Muscle layer of colon (tissue), 2 donors: ENCODE results near the gene WWOX.

Experiments used
- H3K27ac ChIP-seq: one replicate; pipeline ENCODE4 v1.7.0; 2013; ENCODE audit warnings: low read depth, mild to moderate bottlenecking, low read length, moderate library complexity
- H3K27me3 ChIP-seq, 2 donors: one replicate each; pipeline ENCODE4 v1.7.0; 2013; ENCODE audit warnings: low read length in 2 of 2, mild to moderate bottlenecking in 2 of 2; ENCODE audit not compliant: insufficient read depth in 2 of 2, control insufficient read depth in 1 of 2
- H3K36me3 ChIP-seq: one replicate; pipeline ENCODE4 v1.7.0; 2013; ENCODE audit warnings: mild to moderate bottlenecking, low read length; ENCODE audit not compliant: insufficient read depth
- H3K4me1 ChIP-seq: one replicate; pipeline ENCODE4 v1.7.0; 2013; ENCODE audit warnings: mild to moderate bottlenecking, low read length; ENCODE audit not compliant: insufficient read depth
- H3K4me3 ChIP-seq, 2 donors: one replicate each; pipeline ENCODE4 v1.7.0; 2013; ENCODE audit warnings: low read length in 2 of 2, low read depth in 1 of 2, mild to moderate bottlenecking in 1 of 2, moderate library complexity in 1 of 2
- H3K9ac ChIP-seq: one replicate; pipeline ENCODE4 v1.7.0; 2013; ENCODE audit warnings: low read length
- H3K9me3 ChIP-seq: one replicate; pipeline ENCODE4 v1.7.0; 2013; ENCODE audit warnings: mild to moderate bottlenecking, low read length
- donor health status: abdominal sarcoma.
- donor health status: Adenocarcinoma of cecum.

Gene WWOX

DNA sequence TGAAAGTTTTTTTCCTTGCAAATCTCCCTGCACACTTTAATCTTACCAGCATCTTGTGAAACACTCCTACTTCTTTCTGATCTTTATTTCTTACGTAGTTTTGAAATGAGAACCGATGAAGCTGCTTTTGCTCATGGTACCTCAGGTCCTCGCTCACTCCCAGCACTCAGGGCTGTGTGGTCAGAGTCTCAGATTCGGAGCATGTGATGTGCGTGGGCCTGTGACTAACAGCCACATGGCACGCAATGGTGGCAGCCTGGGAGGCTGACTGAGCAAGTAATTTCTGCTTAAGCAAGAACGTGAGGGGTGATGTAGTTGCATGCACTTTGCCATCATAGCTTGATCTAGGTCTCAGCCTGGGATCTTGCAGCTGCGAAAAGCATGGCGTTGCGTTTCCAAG lies 876.8 kb downstream of the WWOX start:
- Histone ChIP-seq H3K27me3 (no peaks in the 10 kb centered on the region), H3K36me3 (no peaks in the 10 kb centered on the region), H3K27ac (no peak overlapping the region), H3K9me3 (no peaks in the 10 kb centered on the region), H3K4me3 (no peak overlapping the region), H3K9ac (no peak overlapping the region), H3K4me1 (no peaks in the 10 kb centered on the region)

DNA sequence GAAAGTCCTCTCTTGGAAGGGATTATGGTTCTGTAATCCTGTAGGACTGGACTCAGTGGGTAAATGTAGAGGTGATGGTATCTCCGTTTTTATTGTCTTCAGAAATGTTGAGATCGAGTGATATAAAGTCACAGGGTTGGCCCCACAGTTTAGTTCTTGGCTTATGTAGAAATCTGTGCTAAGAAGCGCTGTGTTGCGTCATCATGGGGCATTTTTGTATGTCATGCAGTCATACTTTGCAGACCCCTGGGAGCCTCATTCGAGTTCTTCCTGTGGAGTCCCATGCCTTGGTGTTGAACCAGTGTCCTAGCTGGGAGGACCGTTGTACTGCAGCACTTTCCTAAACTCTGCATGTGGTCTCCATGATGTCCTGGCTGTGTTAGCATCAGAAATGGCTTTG lies 881.4 kb downstream of the WWOX start:
- Histone ChIP-seq H3K9me3 (no peaks in the 10 kb centered on the region), H3K9ac (no peak overlapping the region), H3K27me3 (no peaks in the 10 kb centered on the region), H3K36me3 (no peaks in the 10 kb centered on the region), H3K27ac (no peak overlapping the region), H3K4me3 (no peak overlapping the region), H3K4me1 (no peaks in the 10 kb centered on the region)

DNA sequence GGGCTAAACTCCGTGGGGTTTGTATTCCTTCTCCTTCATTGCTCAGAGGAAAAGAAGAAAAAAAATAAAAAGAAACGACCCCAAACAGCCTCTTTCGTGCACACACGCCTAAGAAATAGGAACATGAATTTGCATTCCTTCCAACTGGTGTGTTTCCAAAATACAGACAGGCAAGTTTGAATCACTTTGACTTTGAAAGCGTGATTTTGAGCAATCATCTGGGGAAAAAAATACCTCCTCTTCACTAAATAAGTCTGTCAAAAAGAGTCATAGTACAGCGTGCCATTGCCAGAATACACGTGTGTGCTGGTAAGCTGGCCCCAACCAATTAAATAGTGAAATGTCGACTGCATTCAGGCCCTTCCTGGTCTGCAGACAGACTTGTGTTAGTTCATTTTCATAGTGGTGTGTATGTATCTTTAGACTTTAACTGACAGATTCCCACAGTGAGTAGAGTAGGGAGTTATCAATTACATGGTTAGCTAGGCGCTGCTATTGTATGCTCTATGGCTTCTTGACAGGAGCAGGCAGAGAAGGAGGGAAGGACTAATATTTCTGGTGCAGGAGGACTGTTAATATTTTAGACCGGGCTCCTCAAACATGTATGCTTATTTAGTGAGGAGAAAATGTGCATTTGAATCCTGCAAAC lies 882.8 kb downstream of the WWOX start:
- Histone ChIP-seq H3K4me1 (no peaks in the 10 kb centered on the region), H3K9me3 (no peaks in the 10 kb centered on the region), H3K36me3 (no peaks in the 10 kb centered on the region), H3K27ac (no peak overlapping the region), H3K9ac (no peak overlapping the region), H3K4me3 (no peak overlapping the region), H3K27me3 (no peaks in the 10 kb centered on the region)

DNA sequence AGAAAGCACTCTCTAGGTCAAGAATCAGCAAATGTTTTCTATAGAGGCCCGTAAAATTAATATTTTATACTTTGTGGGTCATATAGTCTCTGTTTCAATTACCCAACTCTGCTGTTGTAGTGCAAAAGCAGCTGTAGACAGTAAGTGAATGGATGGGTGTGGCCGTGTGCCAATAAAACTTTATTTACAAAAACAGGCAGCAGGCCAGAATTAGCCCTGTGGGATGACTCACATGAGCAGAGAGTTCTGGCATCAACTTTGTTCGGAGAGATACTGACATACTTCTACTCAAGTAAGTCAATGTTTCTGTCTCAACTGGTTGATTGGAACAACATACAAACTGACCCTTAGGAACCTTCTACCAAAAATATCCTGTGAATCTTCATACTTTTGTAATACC lies 884.9 kb downstream of the WWOX start:
- no peaks in the 10 kb centered on the region for H3K27me3 ChIP-seq

DNA sequence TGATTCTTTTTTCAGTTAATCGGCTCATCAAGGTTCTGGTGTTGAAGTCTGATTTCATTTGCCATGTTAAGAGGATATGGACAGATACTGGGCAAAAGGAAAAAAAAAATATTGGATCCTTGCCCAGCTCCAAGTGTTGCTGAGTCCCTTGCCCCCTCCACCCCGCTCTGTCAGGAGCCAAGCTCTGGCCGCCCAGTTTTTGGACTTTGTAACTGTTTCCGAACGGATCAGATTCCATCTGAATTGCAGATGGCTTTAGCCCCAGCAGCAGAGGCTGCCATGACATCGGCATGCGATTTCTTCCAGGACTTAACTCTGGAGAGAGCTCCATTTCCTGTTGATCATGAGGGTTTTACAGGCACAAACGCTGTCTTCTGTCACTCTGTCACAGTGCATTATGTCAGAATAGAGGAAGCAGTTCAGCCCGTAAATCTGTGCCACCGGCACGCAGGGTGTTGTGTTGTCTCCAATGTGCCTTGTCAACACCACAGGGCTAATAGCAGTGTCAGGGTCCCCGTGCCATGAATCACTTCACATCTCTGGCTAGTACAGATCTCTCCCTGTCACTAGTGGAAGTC lies 885.5 kb downstream of the WWOX start:
- H3K36me3 ChIP-seq: no peaks in the 10 kb centered on the region
- no peak overlapping the region for H3K27ac ChIP-seq
- H3K9ac ChIP-seq: no peak overlapping the region

More for the DNA sequence above, 884.9 kb downstream of the WWOX start:
- Histone ChIP-seq H3K27ac (no peak overlapping the region), H3K36me3 (no peaks in the 10 kb centered on the region), H3K9ac (no peak overlapping the region), H3K4me3 (no peak overlapping the region), H3K9me3 (no peaks in the 10 kb centered on the region), H3K4me1 (no peaks in the 10 kb centered on the region)

DNA sequence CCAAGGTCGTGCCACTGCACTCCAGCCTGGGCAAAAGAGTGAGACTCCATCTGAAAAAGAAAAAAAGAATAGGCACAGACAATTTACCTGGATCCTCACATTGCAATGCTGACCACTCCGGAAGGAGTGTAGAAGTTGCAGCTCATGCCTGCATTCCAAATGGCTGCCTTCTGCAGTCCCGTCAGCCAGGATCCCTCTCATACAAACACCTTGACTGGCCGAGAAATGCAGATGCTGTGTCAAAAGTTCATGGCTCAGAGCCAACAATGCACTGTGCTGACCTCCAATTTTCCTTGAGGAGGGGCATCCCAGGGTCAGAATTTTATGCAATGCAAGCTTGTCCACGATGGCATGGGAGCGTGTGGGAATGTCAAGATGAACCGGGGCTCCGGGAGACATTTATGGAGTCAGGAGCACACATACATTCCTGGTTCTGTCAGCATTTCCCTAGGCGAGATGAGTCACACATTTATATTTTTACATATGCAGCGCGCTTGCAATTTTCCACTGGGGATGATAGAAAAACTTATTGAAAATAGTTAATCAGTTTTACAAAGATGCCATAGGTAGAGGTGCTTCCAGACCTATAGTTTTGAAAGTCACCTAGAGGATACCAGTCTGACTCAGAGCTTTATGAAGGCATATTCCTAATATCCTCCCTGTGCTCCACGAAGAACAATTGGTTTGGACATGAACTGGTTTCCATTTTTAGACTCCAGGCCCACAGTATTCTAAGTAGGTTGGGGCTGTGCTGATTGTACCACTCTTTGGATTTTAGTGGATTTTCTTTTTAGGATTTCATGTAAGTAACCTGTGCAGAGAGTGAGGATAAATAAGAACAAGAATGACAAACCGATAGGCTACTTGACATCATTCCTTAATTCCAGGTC lies 886.5 kb downstream of the WWOX start:
- Histone ChIP-seq H3K36me3 (no peaks in the 10 kb centered on the region), H3K9ac (no peak overlapping the region), H3K4me1 (peaks cover 6% of the 10 kb centered on the region), H3K9me3 (no peaks in the 10 kb centered on the region), H3K27me3 (no peaks in the 10 kb centered on the region), H3K27ac (no peak overlapping the region), H3K4me3 (no peak overlapping the region)

More for the DNA sequence above, 885.5 kb downstream of the WWOX start:
- no peak overlapping the region for H3K4me3 ChIP-seq
- no peaks in the 10 kb centered on the region for H3K9me3 ChIP-seq
- peaks cover under 1% of the 10 kb centered on the region for H3K4me1 ChIP-seq
- H3K27me3 ChIP-seq: no peaks in the 10 kb centered on the region

DNA sequence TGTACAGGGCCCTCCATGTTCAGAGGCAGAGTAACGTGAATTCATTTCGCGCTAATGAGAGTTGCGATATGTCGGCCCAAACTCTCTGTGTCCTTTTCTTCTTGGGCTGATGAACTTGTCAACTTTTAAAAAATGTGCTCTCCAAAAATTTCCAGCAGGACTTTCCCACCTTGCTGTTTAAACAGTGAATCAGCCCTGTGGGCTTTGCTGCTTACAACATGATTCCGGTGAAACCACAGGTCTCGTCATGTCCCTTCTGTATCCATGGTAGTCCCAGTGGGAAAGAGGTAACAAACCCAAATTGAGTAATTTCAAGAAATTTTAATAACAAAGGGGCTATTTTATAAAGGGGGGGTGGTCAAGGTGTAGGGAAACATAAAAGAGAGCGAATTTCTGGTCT lies 888.2 kb downstream of the WWOX start:
- no peak overlapping the region for H3K4me3 ChIP-seq
- H3K27me3 ChIP-seq: no peaks in the 10 kb centered on the region
- peaks cover 6% of the 10 kb centered on the region for H3K4me1 ChIP-seq
- no peak overlapping the region for H3K9ac ChIP-seq
- H3K9me3 ChIP-seq: no peaks in the 10 kb centered on the region
- H3K27ac ChIP-seq: no peak overlapping the region
- H3K36me3 ChIP-seq: no peaks in the 10 kb centered on the region

DNA sequence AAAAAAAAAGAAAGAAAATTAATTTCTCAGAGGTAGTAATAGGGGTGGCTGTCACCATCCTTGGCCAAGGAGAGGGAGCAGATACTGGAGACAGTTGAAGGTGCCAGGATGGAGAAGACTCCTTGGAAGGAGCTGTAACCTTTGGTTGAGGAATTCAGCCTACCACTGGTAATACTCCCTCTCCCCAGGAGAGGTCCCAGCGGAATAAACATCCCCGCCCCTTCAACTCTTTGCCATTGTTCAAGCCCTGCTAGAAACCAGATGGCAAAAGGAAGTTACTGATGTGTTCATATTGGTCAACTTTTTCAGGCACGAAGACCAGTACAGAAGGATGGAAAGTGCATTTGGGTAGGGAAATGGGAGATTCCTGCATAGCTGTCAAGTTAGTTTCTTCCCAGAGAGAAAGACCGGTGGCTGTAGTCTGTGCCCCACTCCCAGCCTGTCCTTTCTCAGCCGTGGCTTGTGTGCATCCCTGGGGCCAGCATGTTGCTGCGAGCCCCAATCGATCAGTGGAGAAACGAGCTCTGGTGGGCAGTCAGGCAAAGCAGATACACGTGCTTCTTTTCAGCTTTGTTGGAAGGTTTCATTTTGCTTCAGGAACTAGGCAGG lies 889.0 kb downstream of the WWOX start:
- H3K27me3 ChIP-seq: no peaks in the 10 kb centered on the region
- no peak overlapping the region for H3K9ac ChIP-seq
- no peak overlapping the region for H3K27ac ChIP-seq
- peaks cover 6% of the 10 kb centered on the region for H3K4me1 ChIP-seq
- no peaks in the 10 kb centered on the region for H3K36me3 ChIP-seq
- H3K9me3 ChIP-seq: no peaks in the 10 kb centered on the region
- H3K4me3 ChIP-seq: no peak overlapping the region

DNA sequence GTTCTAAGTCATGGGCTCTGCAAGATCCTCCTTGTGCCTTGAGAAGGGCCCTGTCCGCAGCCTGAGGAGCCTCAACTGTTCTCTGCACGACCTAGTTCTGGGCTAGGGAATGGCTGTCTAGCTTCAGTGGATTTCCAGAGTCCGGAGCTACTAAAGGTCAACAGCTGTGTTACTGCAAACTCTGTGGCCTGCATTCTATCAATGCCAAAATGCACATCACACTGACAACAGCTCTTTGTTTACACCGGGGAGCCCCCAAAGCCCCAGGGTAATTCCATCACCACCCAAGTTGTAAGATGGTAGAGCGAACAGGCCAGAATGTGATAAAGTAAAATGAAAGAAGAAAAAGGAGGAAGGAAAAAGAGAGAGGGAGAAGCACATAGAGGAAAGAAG lies 890.9 kb downstream of the WWOX start:
- Histone ChIP-seq H3K9me3 (no peaks in the 10 kb centered on the region), H3K27me3 (no peaks in the 10 kb centered on the region), H3K4me3 (no peak overlapping the region), H3K27ac (no peak overlapping the region), H3K4me1 (peaks cover 6% of the 10 kb centered on the region), H3K36me3 (no peaks in the 10 kb centered on the region), H3K9ac (no peak overlapping the region)

DNA sequence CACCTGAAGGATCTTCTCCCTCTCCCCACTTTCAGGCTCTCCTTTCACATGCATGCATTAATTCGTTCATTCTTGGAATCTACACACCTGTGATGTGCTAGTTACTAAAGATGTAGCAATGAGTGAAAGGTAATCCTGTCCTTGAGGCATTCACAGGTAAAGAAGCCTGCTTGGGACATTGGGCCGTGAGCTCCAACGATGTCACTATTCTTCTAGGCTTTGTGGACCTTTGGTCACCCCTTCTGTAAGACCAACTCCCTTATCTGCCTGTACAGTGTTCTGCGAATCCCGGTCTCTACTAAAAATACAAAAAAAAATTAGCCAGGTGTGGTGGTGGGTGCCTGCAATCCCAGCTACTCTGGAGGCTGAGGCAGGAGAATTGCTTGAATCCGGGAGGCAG lies 892.5 kb downstream of the WWOX start:
- no peak overlapping the region for H3K4me3 ChIP-seq
- no peaks in the 10 kb centered on the region for H3K36me3 ChIP-seq
- H3K27me3 ChIP-seq: no peaks in the 10 kb centered on the region
- no peaks in the 10 kb centered on the region for H3K9me3 ChIP-seq
- peaks cover 6% of the 10 kb centered on the region for H3K4me1 ChIP-seq
- no peak overlapping the region for H3K9ac ChIP-seq
- H3K27ac ChIP-seq: no peak overlapping the region

DNA sequence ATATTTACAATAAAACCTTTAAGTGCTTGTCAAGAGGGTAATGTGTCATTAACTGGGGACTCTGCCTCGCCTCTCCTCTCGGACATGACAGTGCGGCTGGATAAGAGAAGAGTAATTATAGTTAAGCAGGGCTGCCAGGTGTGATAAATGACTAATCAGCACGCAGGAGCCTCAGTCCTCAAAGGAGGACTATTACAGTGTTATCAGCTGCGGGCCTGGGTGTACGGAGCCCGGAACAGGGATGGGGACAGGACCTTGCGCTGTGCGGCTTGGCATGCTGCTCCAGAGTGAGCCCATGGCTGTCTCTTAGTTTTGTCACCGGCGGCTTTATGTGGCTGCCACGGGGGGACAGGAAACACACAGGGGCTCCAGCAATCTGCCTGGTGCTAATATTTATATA lies 893.9 kb downstream of the WWOX start:
- H3K4me3 ChIP-seq: no peak overlapping the region
- H3K36me3 ChIP-seq: no peaks in the 10 kb centered on the region
- H3K27me3 ChIP-seq: no peaks in the 10 kb centered on the region
- H3K4me1 ChIP-seq: peaks cover 6% of the 10 kb centered on the region
- H3K9me3 ChIP-seq: no peaks in the 10 kb centered on the region
- H3K9ac ChIP-seq: no peak overlapping the region
- H3K27ac ChIP-seq: no peak overlapping the region
